ENCODE measurements around the gene ST3GAL4. TPM values are rescaled to one million over a fixed set of nuclear protein-coding genes. Genes with fewer than 3 reads are reported as not detected.

Gene ST3GAL4
- total and polyA plus RNA-seq, 8 donors: 9.9 to 31.0 (median 15.7) TPM; not detected in 1

GRCh38 chr11:126383339-126384335 is 28.2 kb downstream of the ST3GAL4 start:
- H3K4me1 ChIP-seq: peaks cover 7 to 34% (median 24%) of the 10 kb centered on the region in 4 donors
- no peaks in the 10 kb centered on the region for H3K36me3 ChIP-seq
- no peak for TF ChIP-seq EP300 (IDR thresholded peaks at IDR 0.05)
- TF ChIP-seq POLR2AphosphoS5 (IDR thresholded peaks at IDR 0.05): no peak
- no peak for TF ChIP-seq POLR2A (IDR thresholded peaks at IDR 0.05)
- no peak for TF ChIP-seq CTCF (IDR thresholded peaks at IDR 0.05)
- 80 to 83% (median 82%) methylated on average over 19 to 20 of the region's 20 CpGs for WGBS, 5 donors
- no peaks in the 10 kb centered on the region for H3K27me3 ChIP-seq
- no peak overlapping the region for H3K4me3 ChIP-seq
- H3K27ac ChIP-seq: no peak overlapping the region
- intact Hi-C loops (cut with DNase I; ENCODE audit: low total_unique reads): no loop called here
- no peak for DNase-seq
- no peaks in the 10 kb centered on the region for H3K9me3 ChIP-seq

- Histone ChIP-seq H3K27me3 (no peaks in the 10 kb centered on the region), H3K36me3 (no peaks in the 10 kb centered on the region), H3K4me1 (peaks cover 7 to 34% (median 24%) of the 10 kb centered on the region in 4 donors), H3K4me3 (no peak overlapping the region), H3K27ac (no peak overlapping the region), H3K9me3 (no peaks in the 10 kb centered on the region)
- TF ChIP-seq EP300 (IDR thresholded peaks at IDR 0.05): no peak
- no peak for TF ChIP-seq POLR2A (IDR thresholded peaks at IDR 0.05)
- no peak for TF ChIP-seq CTCF (IDR thresholded peaks at IDR 0.05)
- TF ChIP-seq POLR2AphosphoS5 (IDR thresholded peaks at IDR 0.05): no peak
- WGBS, 5 donors: 82 to 100% (median 89%) methylated on average over 4 to 9 of the region's 9 CpGs
- intact Hi-C loops (cut with DNase I; ENCODE audit: low total_unique reads): no loop called here
- DNase-seq: no peak
Measured at GRCh38 chr11:126384449-126385070, 29.1 kb downstream of the ST3GAL4 start.

- peak overlapping the region in 4 of 5 donors; percentile 4 to 76 (median 52) for H3K27ac ChIP-seq
- intact Hi-C loops (cut with DNase I; ENCODE audit: low total_unique reads): no loop called here
Measured at GRCh38 chr11:126385991-126386728, 30.7 kb downstream of the ST3GAL4 start.

More at GRCh38 chr11:126385991-126386728, 30.7 kb downstream of the ST3GAL4 start:
- no peaks in the 10 kb centered on the region for H3K36me3 ChIP-seq
- H3K9me3 ChIP-seq: no peaks in the 10 kb centered on the region
- no peaks in the 10 kb centered on the region for H3K27me3 ChIP-seq
- peaks cover 7 to 35% (median 24%) of the 10 kb centered on the region in 4 donors for H3K4me1 ChIP-seq
- no peak for DNase-seq
- no peak overlapping the region for H3K4me3 ChIP-seq
- 64 to 69% (median 68%) methylated on average over 7 to 8 of the region's 8 CpGs for WGBS, 5 donors
- no peak for TF ChIP-seq POLR2A (IDR thresholded peaks at IDR 0.05)
- TF ChIP-seq EP300 (IDR thresholded peaks at IDR 0.05): no peak
- TF ChIP-seq CTCF (IDR thresholded peaks at IDR 0.05): no peak
- TF ChIP-seq POLR2AphosphoS5 (IDR thresholded peaks at IDR 0.05): no peak
